ENCODE measurements around the gene STK32B.

Gene STK32B

DNA sequence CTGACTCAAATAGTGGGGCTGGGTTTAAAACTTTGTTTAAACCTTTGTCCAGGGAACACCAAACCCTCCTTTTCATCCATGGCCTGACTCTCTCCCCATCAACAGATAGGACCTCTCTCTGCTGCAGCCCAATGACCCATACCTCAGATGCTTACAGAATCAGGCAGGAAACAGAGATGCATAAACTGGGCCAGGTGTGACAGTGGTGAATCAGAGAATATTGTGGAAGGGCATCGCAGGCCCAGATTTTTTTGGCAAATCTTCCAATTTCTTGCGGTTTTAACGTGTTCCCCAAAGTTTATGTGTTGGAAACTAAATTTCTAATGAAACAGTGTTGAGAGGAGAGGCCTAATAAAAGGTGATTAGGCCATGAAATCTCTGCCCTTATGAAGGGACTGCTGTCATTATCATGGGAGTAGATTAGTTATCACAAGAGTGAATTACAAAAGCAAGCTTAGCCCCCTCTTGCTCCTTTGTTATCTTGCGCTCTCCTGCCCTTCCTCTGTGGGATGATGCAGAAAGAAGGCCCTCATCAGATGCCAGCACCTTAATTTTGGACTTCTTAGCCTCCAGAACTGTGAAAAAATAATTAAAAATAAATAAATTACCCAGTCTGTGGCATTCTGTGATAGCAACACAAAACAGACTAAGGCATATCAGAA, 82.8 kb downstream of the STK32B start:
- H3K27ac Mint-ChIP-seq: no peak overlapping the region
- no peak for DNase-seq (ENCODE audit: low spot score in 2 of 2)

GRCh38 chr4:5134620-5135019, 83.3 kb downstream of the STK32B start:
- DNase-seq (ENCODE audit: low spot score in 2 of 2) (no peak), ATAC-seq (ENCODE audit: low read depth) (no peak)
- peaks cover 7% of the 10 kb centered on the region for H3K9me3 Mint-ChIP-seq
- H3K27me3 Mint-ChIP-seq: peaks cover 16% of the 10 kb centered on the region
- no peak overlapping the region for H3K27ac Mint-ChIP-seq
- no peaks in the 10 kb centered on the region for H3K4me1 Mint-ChIP-seq
- H3K4me3 Mint-ChIP-seq: no peak overlapping the region
- H3K36me3 Mint-ChIP-seq: no peaks in the 10 kb centered on the region

More for the DNA sequence above, 82.8 kb downstream of the STK32B start:
- Mint-ChIP-seq H3K36me3 (no peaks in the 10 kb centered on the region), H3K4me3 (no peak overlapping the region), H3K27me3 (peaks cover 15% of the 10 kb centered on the region), H3K9me3 (peaks cover 7% of the 10 kb centered on the region), H3K4me1 (no peaks in the 10 kb centered on the region)
- no peak for ATAC-seq (ENCODE audit: low read depth)

DNA sequence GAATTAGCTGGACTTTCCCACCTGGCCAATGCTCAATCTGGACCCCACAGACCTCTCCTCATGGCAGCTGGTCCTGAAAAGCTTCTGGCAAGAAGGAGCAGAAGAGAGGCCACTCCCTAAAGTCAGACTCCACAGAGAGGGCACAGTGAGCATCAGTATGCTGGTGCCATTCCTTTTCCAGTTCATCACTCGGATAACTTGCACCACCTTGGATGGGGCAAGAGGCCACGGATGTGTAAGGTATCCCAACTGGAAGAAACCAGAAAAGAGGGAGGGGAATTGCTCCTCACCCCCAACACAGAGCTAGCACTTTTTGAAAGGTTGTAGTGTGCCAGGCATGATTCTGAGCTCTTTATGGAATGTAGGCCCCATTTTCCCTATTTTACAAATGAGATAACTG, 85.9 kb downstream of the STK32B start:
- no peaks in the 10 kb centered on the region for H3K9me3 Mint-ChIP-seq
- no peak overlapping the region for H3K27ac Mint-ChIP-seq
- no peaks in the 10 kb centered on the region for H3K36me3 Mint-ChIP-seq
- H3K4me3 Mint-ChIP-seq: no peak overlapping the region
- no peaks in the 10 kb centered on the region for H3K4me1 Mint-ChIP-seq
- DNase-seq (ENCODE audit: low spot score in 2 of 2) (no peak), ATAC-seq (ENCODE audit: low read depth) (no peak)
- peaks cover 5% of the 10 kb centered on the region for H3K27me3 Mint-ChIP-seq

DNA sequence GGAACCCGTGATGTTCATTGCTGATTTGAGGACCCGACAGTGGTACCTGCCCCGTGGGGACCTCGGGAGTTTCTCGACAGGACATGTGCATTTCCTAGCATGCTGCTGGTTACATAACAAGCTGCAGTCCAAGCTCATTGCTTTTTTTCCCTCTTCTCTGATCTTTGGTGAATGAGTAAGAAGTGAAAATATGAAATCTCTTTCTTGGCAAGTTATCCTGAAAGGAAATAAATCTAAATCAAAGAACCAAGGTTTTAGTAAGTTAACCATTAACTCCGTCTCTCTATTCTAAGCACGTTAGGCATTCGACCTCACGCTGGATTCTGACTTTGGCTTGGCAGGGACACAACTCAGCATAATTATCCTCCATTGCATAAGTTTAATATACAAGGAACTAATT, 86.6 kb downstream of the STK32B start:
- ATAC-seq (ENCODE audit: low read depth) (no peak), DNase-seq (ENCODE audit: low spot score in 2 of 2) (no peak)
- Mint-ChIP-seq H3K36me3 (no peaks in the 10 kb centered on the region), H3K4me3 (no peak overlapping the region), H3K9me3 (no peaks in the 10 kb centered on the region), H3K4me1 (no peaks in the 10 kb centered on the region), H3K27ac (no peak overlapping the region), H3K27me3 (peaks cover 5% of the 10 kb centered on the region)

DNA sequence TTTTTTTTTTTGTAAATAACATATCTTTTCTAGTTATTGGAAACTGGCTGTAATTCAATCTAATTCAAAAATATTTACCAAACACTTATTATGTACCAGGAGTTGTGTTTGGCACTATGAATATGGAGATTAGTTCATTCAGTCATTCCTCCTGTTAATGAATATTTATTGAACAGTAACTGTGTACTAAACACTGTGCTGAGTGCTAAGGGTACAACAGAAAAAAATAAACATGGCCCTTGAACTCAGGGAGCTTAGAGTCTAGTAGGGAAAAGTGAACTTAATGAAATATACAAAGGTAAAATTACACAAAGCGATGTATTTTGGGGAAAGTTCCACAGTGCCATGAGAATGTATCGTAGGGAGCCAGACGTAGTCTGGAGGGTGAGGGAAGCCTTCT, 87.1 kb downstream of the STK32B start:
- H3K27me3 Mint-ChIP-seq: peaks cover 5% of the 10 kb centered on the region
- H3K9me3 Mint-ChIP-seq: no peaks in the 10 kb centered on the region
- no peak overlapping the region for H3K4me3 Mint-ChIP-seq
- no peaks in the 10 kb centered on the region for H3K36me3 Mint-ChIP-seq
- H3K4me1 Mint-ChIP-seq: no peaks in the 10 kb centered on the region
- ATAC-seq (ENCODE audit: low read depth) (no peak), DNase-seq (ENCODE audit: low spot score in 2 of 2) (no peak)
- no peak overlapping the region for H3K27ac Mint-ChIP-seq

DNA sequence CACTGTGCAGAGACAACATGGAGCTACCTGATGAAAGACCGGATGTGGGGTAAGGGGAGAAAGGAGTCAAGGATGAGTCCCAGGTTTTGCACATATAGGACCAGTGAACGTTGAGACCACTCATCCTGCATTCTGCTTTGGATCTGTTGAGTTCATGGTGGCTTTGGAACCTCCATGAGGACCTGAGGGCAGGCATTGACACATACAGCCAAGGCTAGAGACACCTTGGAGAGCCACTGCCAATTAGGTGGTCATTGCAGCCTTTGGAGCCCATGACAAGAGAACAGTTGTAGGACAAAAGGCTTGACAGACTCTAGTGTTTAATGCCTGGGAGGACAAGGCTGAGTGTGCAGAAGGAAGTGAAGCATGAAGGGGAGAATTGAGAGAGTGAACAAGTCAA, 87.9 kb downstream of the STK32B start:
- H3K36me3 Mint-ChIP-seq: no peaks in the 10 kb centered on the region
- H3K4me1 Mint-ChIP-seq: no peaks in the 10 kb centered on the region
- H3K4me3 Mint-ChIP-seq: no peak overlapping the region
- ATAC-seq (ENCODE audit: low read depth) (no peak), DNase-seq (ENCODE audit: low spot score in 2 of 2) (no peak)
- no peaks in the 10 kb centered on the region for H3K9me3 Mint-ChIP-seq
- no peak overlapping the region for H3K27ac Mint-ChIP-seq
- peaks cover 5% of the 10 kb centered on the region for H3K27me3 Mint-ChIP-seq

- Mint-ChIP-seq H3K9me3 (no peaks in the 10 kb centered on the region), H3K4me3 (no peak overlapping the region), H3K27ac (no peak overlapping the region), H3K36me3 (no peaks in the 10 kb centered on the region), H3K4me1 (no peaks in the 10 kb centered on the region), H3K27me3 (peaks cover 5% of the 10 kb centered on the region)
- ATAC-seq (ENCODE audit: low read depth) (no peak), DNase-seq (ENCODE audit: low spot score in 2 of 2) (no peak)
Observed at GRCh38 chr4:5141802-5142201, 90.5 kb downstream of the STK32B start.

DNA sequence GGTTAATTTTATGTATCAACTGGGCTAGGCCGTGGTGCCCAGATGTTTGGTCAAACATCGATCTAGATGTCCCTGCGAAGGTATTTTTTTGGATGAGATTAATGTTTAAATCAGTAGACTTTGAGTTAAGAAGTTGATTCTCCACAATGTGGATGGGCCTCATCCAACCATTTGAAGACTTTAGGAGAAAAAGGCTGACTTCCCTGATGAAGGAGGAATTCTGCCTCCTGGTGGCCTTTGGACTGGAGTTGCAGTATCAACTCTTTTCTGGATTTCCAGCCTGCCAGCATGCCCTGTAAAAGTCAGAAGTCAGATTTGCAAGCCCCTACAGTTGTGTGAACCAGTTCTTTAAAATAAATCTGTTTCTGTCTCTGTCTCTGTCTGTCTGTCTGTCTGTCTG, 91.4 kb downstream of the STK32B start:
- H3K9me3 Mint-ChIP-seq: no peaks in the 10 kb centered on the region
- no peak for DNase-seq (ENCODE audit: low spot score in 2 of 2)
- no peaks in the 10 kb centered on the region for H3K4me1 Mint-ChIP-seq
- no peak overlapping the region for H3K27ac Mint-ChIP-seq
- no peaks in the 10 kb centered on the region for H3K36me3 Mint-ChIP-seq
- no peak for ATAC-seq (ENCODE audit: low read depth)
- H3K27me3 Mint-ChIP-seq: peaks cover 5% of the 10 kb centered on the region
- H3K4me3 Mint-ChIP-seq: no peak overlapping the region

DNA sequence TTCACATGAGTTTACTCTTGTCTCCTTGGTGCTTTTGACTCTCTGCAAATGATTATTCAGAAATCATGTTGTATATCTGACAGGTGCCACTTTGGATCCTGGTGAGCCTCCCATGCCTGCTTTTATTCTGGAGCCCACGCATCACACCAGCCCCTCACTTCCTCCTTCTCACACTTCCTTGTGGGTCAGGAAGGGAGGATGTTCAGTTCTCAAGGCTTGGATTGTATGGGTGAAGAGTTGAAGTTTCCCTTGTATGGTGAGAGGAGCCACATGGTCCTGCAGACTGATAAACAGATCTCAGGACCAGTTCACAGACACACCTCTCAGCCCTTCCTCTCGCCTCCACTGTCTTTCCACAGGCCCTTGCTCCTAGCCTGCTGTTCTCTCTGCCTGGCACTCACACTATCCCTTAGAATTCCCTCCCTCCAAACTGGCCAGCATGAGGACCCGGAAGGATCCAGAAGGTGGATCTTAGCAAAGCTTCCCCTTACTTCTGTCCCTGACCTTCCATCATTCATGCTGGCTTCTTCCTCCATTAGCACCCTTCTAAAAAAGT, 92.1 kb downstream of the STK32B start:
- Mint-ChIP-seq H3K4me3 (no peak overlapping the region), H3K27ac (no peak overlapping the region), H3K4me1 (no peaks in the 10 kb centered on the region), H3K9me3 (no peaks in the 10 kb centered on the region), H3K36me3 (no peaks in the 10 kb centered on the region), H3K27me3 (peaks cover 5% of the 10 kb centered on the region)
- ATAC-seq (ENCODE audit: low read depth) (no peak), DNase-seq (ENCODE audit: low spot score in 2 of 2) (no peak)

DNA sequence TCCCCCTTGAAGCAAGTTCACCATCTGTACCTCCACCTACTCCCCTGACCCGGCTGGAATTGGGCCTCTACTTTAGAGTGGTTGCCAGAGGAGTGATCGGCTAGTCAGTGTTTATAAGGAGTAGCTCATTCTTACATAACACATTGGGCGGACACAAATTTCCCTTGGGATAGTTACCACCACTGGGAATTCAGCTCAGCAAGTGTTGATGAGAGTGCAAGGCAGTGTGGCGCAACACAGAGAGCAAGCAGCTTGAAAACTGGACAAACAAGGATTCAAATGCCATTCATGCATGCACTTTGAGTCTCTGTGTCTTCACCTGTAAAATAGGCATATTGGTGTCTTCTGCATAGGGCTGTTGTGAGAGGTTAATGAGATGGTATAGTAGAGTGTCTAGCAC, 92.7 kb downstream of the STK32B start:
- ATAC-seq (ENCODE audit: low read depth): no peak
- H3K4me1 Mint-ChIP-seq: no peaks in the 10 kb centered on the region
- peaks cover 2% of the 10 kb centered on the region for H3K27me3 Mint-ChIP-seq
- no peaks in the 10 kb centered on the region for H3K36me3 Mint-ChIP-seq
- no peaks in the 10 kb centered on the region for H3K9me3 Mint-ChIP-seq
- no peak for DNase-seq (ENCODE audit: low spot score in 2 of 2)
- no peak overlapping the region for H3K4me3 Mint-ChIP-seq
- no peak overlapping the region for H3K27ac Mint-ChIP-seq

DNA sequence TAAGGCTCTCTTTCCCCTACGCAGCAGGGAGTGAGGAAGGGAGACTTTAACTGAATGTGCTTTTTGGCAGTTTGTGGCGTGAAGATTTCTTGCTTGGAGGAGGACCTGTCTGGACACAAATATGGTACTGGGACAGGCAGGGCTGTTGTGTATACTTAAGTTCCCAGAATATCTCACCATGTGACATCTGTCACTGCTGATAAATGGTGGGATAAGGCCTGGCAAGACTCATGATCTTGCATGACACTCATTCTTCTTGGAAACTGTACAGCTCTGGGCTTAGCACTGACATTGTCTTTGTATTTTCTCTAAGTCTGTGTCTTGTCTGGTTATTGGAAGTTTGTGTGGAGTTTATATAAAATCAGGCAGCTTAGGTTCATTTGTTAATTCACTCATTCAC, 93.1 kb downstream of the STK32B start:
- ATAC-seq (ENCODE audit: low read depth): no peak
- no peak for DNase-seq (ENCODE audit: low spot score in 2 of 2)
- H3K9me3 Mint-ChIP-seq: no peaks in the 10 kb centered on the region

GRCh38 chr4:5146248-5146647, 95.0 kb downstream of the STK32B start:
- Mint-ChIP-seq H3K4me3 (no peak overlapping the region), H3K27ac (no peak overlapping the region), H3K36me3 (no peaks in the 10 kb centered on the region), H3K27me3 (no peaks in the 10 kb centered on the region), H3K9me3 (no peaks in the 10 kb centered on the region), H3K4me1 (no peaks in the 10 kb centered on the region)
- DNase-seq (ENCODE audit: low spot score in 2 of 2): no peak
- ATAC-seq (ENCODE audit: low read depth): no peak

More for the DNA sequence above, 93.1 kb downstream of the STK32B start:
- Mint-ChIP-seq H3K27ac (no peak overlapping the region), H3K27me3 (peaks cover under 1% of the 10 kb centered on the region), H3K4me3 (no peak overlapping the region), H3K4me1 (no peaks in the 10 kb centered on the region), H3K36me3 (no peaks in the 10 kb centered on the region)

DNA sequence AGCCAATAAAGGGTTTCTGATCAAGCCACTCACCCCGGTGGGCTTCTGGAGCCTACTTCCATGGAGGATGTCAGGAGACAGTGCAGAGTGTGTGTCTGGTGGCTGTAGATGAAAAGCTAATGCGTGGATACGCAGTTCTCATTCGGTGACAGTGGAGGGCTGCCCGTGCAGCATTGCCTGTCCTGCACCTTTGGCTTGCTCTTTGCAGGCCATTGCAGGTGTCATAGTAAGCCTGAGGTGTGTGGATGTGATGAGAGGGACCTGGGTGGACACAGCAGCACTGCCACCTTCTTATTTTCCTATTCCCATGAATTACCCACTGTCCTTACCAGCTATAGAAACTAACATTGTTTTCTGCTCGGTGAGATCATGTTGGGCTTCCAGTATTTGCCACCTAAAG, 101.2 kb downstream of the STK32B start:
- no peak for ATAC-seq (ENCODE audit: low read depth)
- Mint-ChIP-seq H3K27me3 (peaks cover 3% of the 10 kb centered on the region), H3K4me3 (no peak overlapping the region), H3K36me3 (no peaks in the 10 kb centered on the region), H3K27ac (no peak overlapping the region), H3K9me3 (peaks cover 1% of the 10 kb centered on the region), H3K4me1 (no peaks in the 10 kb centered on the region)
- no peak for DNase-seq (ENCODE audit: low spot score in 2 of 2)

DNA sequence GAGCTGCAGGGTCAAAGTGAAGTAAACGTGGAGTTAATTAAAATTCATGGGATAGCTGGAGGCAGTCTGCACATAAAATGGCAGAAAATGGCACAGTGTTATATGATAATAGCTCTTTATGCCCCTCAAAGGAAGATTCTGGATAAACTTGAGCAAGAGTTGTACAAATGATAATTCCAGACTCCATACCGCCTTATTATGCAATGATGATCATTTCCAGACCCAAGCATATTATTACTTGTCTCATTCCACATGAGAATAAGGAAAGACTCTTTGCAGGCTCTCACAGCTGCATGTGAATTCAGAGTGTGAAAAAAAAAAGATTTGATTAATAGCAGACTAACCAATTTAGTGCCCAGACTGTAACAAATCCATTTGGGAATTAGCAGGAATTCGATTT, 105.4 kb downstream of the STK32B start:
- no peak for ATAC-seq (ENCODE audit: low read depth)
- H3K27ac Mint-ChIP-seq: no peak overlapping the region
- no peak for DNase-seq (ENCODE audit: low spot score in 2 of 2)
- peaks cover 1% of the 10 kb centered on the region for H3K9me3 Mint-ChIP-seq
- H3K36me3 Mint-ChIP-seq: no peaks in the 10 kb centered on the region
- H3K27me3 Mint-ChIP-seq: peaks cover 3% of the 10 kb centered on the region
- H3K4me3 Mint-ChIP-seq: no peak overlapping the region
- H3K4me1 Mint-ChIP-seq: no peaks in the 10 kb centered on the region

All from memory B cell (primary cell).